Activated T-helper 17 cell treated with anti-CD3 and anti-CD28 coated beads, Interleukin-2, amount 50 U/mL, for 72 hours (primary cell): Measurements from ENCODE around the gene CARHSP1. TPM values are rescaled to one million over a fixed set of nuclear protein-coding genes. Genes with fewer than 3 reads are reported as not detected.

Experiments
- ATAC-seq: fragments of 150-1000 bp; cut with Tn5 transposase; replicated peaks from 2 replicates; pipeline ENCODE4 v1.10.0; 2021; ENCODE audit warnings: mild to moderate bottlenecking, moderate library complexity
- H3K27ac Mint-ChIP-seq: one replicate; pipeline ENCODE4 v1.8.0; 2022; ENCODE audit warnings: mixed read lengths
- H3K27me3 Mint-ChIP-seq: one replicate; pipeline ENCODE4 v1.8.0; 2022; ENCODE audit warnings: mixed read lengths
- H3K36me3 Mint-ChIP-seq: one replicate; pipeline ENCODE4 v1.8.0; 2022; ENCODE audit warnings: low read depth, mild to moderate bottlenecking, mixed read lengths
- H3K4me1 Mint-ChIP-seq: one replicate; pipeline ENCODE4 v1.8.0; 2022; ENCODE audit warnings: mixed read lengths
- H3K4me3 Mint-ChIP-seq: one replicate; pipeline ENCODE4 v1.8.0; 2022; ENCODE audit warnings: mild to moderate bottlenecking, mixed read lengths
- H3K9me3 Mint-ChIP-seq: one replicate; pipeline ENCODE4 v1.8.0; 2022; ENCODE audit warnings: mixed read lengths
- total RNA-seq, 2 donors: library from RNA; stranded (reverse); gene quantifications; one replicate each; pipeline ENCODE4 v1.2.3, GENCODE V29; 2022

CARHSP1 gene
- total RNA-seq, 2 donors from 2014 or later: 98.6 to 115 TPM

DNA sequence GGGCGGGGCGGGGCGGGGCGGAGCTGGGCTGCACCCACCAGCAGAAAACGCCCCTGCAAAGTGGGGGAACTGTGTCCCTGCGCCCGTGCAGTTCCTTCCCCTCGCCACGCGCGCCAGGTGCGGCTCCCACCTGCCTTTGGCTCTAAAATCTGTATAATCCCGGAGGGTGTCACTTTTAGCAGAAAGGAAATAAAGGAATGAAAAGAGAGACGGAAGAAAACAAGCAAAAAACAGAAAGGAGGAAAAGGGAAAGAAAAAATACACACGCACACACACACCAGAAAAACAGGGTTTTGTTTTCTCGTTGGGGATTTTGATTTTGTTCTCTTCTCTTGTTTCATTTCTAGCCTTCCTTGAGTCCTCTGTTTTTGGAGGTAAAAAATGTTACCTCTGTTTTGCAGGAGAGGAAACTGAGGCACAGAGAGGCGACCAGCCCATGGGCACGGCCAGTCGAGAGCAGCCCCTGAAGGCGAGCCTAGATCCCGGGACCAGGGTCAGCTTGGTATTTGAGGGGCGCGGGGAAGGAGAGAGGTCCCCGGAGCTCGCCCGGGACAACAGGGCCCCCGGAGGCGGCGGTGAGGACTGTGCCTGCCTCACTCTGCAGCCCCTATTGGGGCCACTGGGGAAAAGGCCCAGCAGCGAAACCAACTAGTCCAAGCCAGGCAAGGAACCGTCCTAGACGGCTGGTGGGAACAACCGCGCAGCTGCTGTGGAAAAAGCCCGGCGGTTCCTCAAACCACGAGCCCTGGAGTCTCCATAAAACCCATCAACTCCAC lies 594 bp upstream of the CARHSP1 start:
- no peaks in the 10 kb centered on the region for H3K27me3 Mint-ChIP-seq
- H3K4me3 Mint-ChIP-seq: peak overlapping the region; percentile 95
- ATAC-seq: no peak
- no peaks in the 10 kb centered on the region for H3K9me3 Mint-ChIP-seq
- H3K27ac Mint-ChIP-seq: peak overlapping the region; percentile 88
- H3K36me3 Mint-ChIP-seq: peaks cover 26% of the 10 kb centered on the region
- peaks cover 25% of the 10 kb centered on the region for H3K4me1 Mint-ChIP-seq

GRCh38 chr16:8867932-8868415 lies 832 bp downstream of the CARHSP1 start:
- H3K9me3 Mint-ChIP-seq: no peaks in the 10 kb centered on the region
- H3K36me3 Mint-ChIP-seq: peaks cover 26% of the 10 kb centered on the region
- no peaks in the 10 kb centered on the region for H3K27me3 Mint-ChIP-seq
- H3K4me1 Mint-ChIP-seq: peaks cover 30% of the 10 kb centered on the region
- ATAC-seq: no peak
- H3K27ac Mint-ChIP-seq: peak overlapping the region; percentile 94
- peak overlapping the region; percentile 95 for H3K4me3 Mint-ChIP-seq

GRCh38 chr16:8867216-8867931 lies 1.4 kb downstream of the CARHSP1 start:
- Mint-ChIP-seq H3K36me3 (peaks cover 26% of the 10 kb centered on the region), H3K4me3 (peak overlapping the region; percentile 95), H3K4me1 (peaks cover 30% of the 10 kb centered on the region), H3K27me3 (no peaks in the 10 kb centered on the region), H3K27ac (peak overlapping the region; percentile 94), H3K9me3 (no peaks in the 10 kb centered on the region)
- no peak for ATAC-seq

- no peak for ATAC-seq
- Mint-ChIP-seq H3K4me3 (peak overlapping the region; percentile 95), H3K4me1 (peaks cover 34% of the 10 kb centered on the region), H3K27ac (peak overlapping the region; percentile 94), H3K9me3 (no peaks in the 10 kb centered on the region), H3K27me3 (no peaks in the 10 kb centered on the region), H3K36me3 (peaks cover 26% of the 10 kb centered on the region)
Measured at GRCh38 chr16:8866884-8867215, 2.0 kb downstream of the CARHSP1 start.

DNA sequence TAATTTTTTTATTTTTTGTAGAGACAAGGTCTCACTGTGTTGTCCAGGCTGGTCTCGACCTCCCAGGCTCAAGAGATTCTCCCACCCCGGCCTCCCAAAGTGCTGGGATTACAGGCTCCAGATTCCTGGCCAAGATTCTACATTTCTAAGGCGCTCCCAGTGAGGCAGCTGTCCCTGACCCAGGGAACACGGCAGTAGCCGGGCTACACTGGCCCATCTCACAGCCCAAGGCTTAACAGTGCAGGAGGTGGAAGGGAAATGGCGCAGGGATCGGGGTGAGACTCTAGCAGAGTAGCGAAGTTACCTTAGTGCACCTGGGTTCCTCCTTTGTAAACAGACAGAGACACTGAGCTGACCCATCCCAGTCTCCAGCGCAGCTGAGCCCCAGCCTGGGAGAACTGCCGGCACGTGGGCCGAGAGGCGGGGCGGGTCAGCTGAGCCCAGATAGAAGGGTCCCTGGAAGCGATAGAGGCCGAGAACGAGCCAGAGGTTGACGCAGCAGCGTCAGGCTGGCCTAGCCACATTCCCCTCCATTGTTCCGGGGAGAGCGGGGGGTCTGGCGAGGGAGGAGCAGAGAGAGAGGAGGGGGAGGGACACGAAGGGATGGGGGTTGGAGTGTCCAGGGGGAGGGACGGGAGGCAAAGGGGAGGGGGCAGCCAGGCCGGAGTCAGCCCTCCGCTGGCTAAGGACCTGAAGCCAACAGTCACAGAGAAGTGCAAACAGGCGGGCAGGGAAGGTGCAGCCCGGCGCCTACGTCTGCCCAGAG lies 2.5 kb downstream of the CARHSP1 start:
- Mint-ChIP-seq H3K4me3 (peak overlapping the region; percentile 95), H3K9me3 (no peaks in the 10 kb centered on the region), H3K27me3 (no peaks in the 10 kb centered on the region), H3K36me3 (peaks cover 27% of the 10 kb centered on the region), H3K27ac (peak overlapping the region; percentile 12), H3K4me1 (peaks cover 33% of the 10 kb centered on the region)
- no peak for ATAC-seq

DNA sequence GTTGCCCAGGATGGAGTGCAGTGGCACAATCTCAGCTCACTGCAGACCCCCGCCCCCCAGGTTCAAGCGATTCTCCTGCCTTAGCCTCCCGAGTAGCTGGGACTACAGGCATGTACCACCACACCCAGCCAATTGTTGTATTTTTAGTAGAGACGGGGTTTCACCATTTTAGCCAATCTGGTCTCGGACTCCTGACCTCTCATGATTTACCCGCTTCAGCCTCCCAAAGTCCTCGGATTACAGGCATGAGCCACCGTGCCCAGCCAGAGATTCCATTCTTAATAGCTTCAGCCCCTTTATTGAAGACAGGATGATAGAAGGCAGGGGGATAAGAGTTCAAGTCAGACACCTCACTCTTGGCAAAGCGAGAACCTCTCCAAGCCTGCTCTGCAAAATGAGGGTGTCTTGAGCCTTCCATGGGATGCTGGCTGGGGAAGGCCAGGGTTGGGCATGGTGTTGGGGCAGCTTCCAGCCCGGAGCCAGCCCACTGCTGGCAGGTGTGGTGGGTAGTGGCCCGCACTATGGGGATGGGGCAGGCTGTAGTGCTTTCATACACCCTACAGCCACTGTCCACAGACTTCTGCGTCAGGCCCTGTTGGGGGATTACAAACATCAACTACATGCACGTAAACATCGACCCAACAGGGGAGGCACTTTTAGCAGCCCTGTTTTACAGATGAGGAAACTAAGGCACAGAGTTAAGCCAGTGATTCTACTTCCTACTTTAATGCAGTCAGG lies 3.5 kb downstream of the CARHSP1 start:
- Mint-ChIP-seq H3K27ac (peak overlapping the region; percentile 12), H3K4me1 (peaks cover 27% of the 10 kb centered on the region), H3K36me3 (peaks cover 31% of the 10 kb centered on the region), H3K27me3 (no peaks in the 10 kb centered on the region), H3K4me3 (peak overlapping the region; percentile 95), H3K9me3 (no peaks in the 10 kb centered on the region)
- no peak for ATAC-seq

GRCh38 chr16:8864480-8865110 lies 4.2 kb downstream of the CARHSP1 start:
- H3K4me1 Mint-ChIP-seq: peaks cover 27% of the 10 kb centered on the region
- ATAC-seq: no peak
- H3K27ac Mint-ChIP-seq: no peak overlapping the region
- peaks cover 35% of the 10 kb centered on the region for H3K36me3 Mint-ChIP-seq
- no peaks in the 10 kb centered on the region for H3K9me3 Mint-ChIP-seq
- peak overlapping the region; percentile 95 for H3K4me3 Mint-ChIP-seq
- no peaks in the 10 kb centered on the region for H3K27me3 Mint-ChIP-seq

DNA sequence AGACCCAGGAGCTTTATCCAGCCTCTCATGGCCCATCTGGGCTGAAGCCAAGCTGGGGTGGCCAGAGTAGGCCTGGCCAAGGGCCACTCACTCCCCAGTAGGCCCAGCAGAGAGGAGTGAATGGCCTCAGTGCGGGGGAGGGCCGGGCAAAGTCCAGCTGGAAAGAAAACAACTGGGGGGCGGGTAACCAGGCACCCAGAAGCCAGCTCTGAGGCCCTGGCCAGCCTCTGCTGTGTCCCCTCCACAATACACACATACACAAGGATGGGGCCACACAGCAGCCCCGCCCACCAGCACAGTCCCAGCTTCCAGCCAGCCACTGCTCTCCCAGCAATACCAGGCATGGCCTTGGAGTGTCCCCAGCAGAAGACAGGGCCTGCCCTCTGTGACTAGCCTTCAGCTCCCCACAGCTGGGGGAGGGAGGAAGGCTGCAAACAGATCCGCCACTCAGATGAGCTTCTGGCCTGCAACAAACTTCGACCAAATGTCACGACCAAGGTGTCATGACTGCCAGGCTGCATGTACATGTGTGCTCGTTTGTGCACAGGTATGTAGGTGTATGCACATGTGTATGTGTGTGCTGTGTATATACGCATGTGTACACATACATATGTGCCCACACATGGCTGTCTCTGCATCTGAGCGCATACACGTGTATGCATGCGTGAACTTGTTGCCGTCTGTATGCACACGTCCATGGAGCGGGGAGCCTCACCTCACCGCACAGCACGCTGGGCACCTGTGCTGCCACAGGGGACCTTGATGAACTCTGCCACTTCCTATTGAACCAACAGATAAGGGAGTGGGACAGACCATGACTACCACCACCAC lies 5.0 kb downstream of the CARHSP1 start:
- Mint-ChIP-seq H3K36me3 (peaks cover 43% of the 10 kb centered on the region), H3K27me3 (no peaks in the 10 kb centered on the region), H3K27ac (no peak overlapping the region), H3K4me1 (peaks cover 22% of the 10 kb centered on the region), H3K9me3 (no peaks in the 10 kb centered on the region), H3K4me3 (no peak overlapping the region)
- ATAC-seq: no peak

- Mint-ChIP-seq H3K4me3 (no peak overlapping the region), H3K27ac (no peak overlapping the region), H3K36me3 (peaks cover 49% of the 10 kb centered on the region), H3K27me3 (no peaks in the 10 kb centered on the region), H3K9me3 (no peaks in the 10 kb centered on the region), H3K4me1 (peaks cover 26% of the 10 kb centered on the region)
- ATAC-seq: no peak
Measured at GRCh38 chr16:8862309-8863130, 6.3 kb downstream of the CARHSP1 start.

GRCh38 chr16:8861563-8862308 lies 7.1 kb downstream of the CARHSP1 start:
- H3K9me3 Mint-ChIP-seq: no peaks in the 10 kb centered on the region
- H3K4me1 Mint-ChIP-seq: peaks cover 21% of the 10 kb centered on the region
- H3K4me3 Mint-ChIP-seq: no peak overlapping the region
- peak overlapping the region; percentile 52 for H3K27ac Mint-ChIP-seq
- no peak for ATAC-seq
- H3K27me3 Mint-ChIP-seq: no peaks in the 10 kb centered on the region
- H3K36me3 Mint-ChIP-seq: peaks cover 50% of the 10 kb centered on the region

DNA sequence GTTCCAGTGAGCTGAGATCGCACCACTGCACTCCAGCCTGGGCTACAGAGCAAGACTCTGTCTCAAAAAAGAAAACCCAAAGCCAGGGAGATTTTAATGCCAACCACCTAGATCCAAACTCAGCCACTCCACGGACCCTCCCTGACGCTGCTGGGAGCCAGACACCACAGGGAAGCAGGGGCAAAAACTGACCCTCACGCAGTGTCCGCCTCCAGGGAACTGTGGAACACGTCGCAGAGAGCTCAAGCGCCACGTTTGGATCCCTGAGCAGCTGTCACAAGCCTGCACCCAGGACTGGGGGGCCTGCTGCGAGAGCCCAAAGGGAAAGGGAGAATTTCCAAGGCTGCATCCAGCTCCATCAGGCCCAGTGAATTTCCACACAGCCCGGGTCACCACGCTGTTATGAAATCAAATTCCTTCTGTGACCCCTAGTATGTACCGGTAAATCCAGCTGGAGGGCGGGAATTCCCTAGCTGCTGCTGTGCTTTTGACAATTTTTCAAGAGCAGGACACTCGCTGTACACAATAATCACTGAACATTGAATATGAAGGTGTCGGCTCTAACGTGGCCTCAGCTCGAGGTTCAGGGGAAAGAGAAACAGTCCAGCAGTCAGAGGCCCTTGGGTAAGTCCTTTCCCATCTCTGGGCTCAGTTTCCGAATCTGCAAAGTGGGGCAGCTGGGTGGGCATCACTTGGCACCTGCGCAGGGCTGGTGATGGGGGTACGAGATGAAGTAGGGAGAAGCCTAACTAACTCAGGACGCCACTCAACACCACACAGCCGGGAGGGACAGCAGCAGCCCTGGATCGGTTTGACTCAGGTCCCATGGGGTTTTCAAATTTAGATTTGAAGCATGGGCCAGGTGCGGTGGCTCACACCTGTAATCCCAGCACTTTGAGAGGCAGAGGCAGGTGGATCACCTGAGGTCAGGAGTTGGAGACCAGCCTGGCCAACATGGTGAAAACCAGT lies 8.6 kb downstream of the CARHSP1 start:
- no peak for ATAC-seq
- Mint-ChIP-seq H3K36me3 (peaks cover 51% of the 10 kb centered on the region), H3K27me3 (no peaks in the 10 kb centered on the region), H3K27ac (no peak overlapping the region), H3K4me3 (no peak overlapping the region), H3K4me1 (peaks cover 21% of the 10 kb centered on the region), H3K9me3 (no peaks in the 10 kb centered on the region)
